ENCODE data around the gene OTUB2.
"Not testable (repeated sequence)": the region's sequence is repeated elsewhere in the genome, so short reads cannot be mapped to it uniquely, and the experiment has no call there.

Gene OTUB2

GRCh38 chr14:94059998-94060397 is 33.9 kb downstream of the OTUB2 start:
- no peak overlapping the region for H3K4me3 ChIP-seq (IDR thresholded peaks at IDR 0.05; ENCODE audit: insufficient read depth, low read depth, low read length)

GRCh38 chr14:94062344-94062940 is 36.3 kb downstream of the OTUB2 start:
- Histone ChIP-seq H3K79me2 (ENCODE audit: insufficient read depth, low read depth) (peaks cover 56% of the 10 kb centered on the region), H3K9ac (no peak overlapping the region), H3K36me3 (ENCODE audit: insufficient read depth) (peaks cover 4% of the 10 kb centered on the region; the same call in 1 of the 2 replicates), H3K4me3 (IDR thresholded peaks at IDR 0.05; ENCODE audit: insufficient read depth, low read depth, low read length) (no peak overlapping the region), H3K27ac (no peak overlapping the region), H4K20me1 (ENCODE audit: insufficient read depth) (peaks cover 12% of the 10 kb centered on the region; the same call in 1 of the 2 replicates), H2AFZ (ENCODE audit: low read depth) (no peak overlapping the region), H3K27me3 (ENCODE audit: insufficient read depth, low read depth) (no peaks in the 10 kb centered on the region), H3K4me1 (ENCODE audit: low read depth, poor library complexity, severe bottlenecking) (peaks cover 29% of the 10 kb centered on the region), H3K4me2 (no peak overlapping the region)
- TF ChIP-seq CTCF (conservative IDR thresholded peaks at IDR 0.05; ENCODE audit: low read depth, low read length): no peak

More at GRCh38 chr14:94059998-94060397, 33.9 kb downstream of the OTUB2 start:
- H3K27me3 ChIP-seq (ENCODE audit: insufficient read depth, low read depth): no peaks in the 10 kb centered on the region
- peaks cover 54% of the 10 kb centered on the region for H3K4me1 ChIP-seq (ENCODE audit: low read depth, poor library complexity, severe bottlenecking)
- H3K4me2 ChIP-seq: no peak overlapping the region
- H3K79me2 ChIP-seq (ENCODE audit: insufficient read depth, low read depth): peaks cover 39% of the 10 kb centered on the region; the same call in 1 of the 2 replicates
- H4K20me1 ChIP-seq (ENCODE audit: insufficient read depth): peaks cover 17% of the 10 kb centered on the region; the same call in 1 of the 2 replicates
- no peak overlapping the region for H3K9ac ChIP-seq
- TF ChIP-seq CTCF (conservative IDR thresholded peaks at IDR 0.05; ENCODE audit: low read depth, low read length): no peak
- no peak overlapping the region for H2AFZ ChIP-seq (ENCODE audit: low read depth)
- no peak overlapping the region for H3K27ac ChIP-seq
- peaks cover 4% of the 10 kb centered on the region; the same call in 1 of the 2 replicates for H3K36me3 ChIP-seq (ENCODE audit: insufficient read depth)

- Histone ChIP-seq H3K4me1 (ENCODE audit: low read depth, poor library complexity, severe bottlenecking) (no peaks in the 10 kb centered on the region), H2AFZ (ENCODE audit: low read depth) (no peak overlapping the region), H3K79me2 (ENCODE audit: insufficient read depth, low read depth) (peaks cover 87% of the 10 kb centered on the region), H3K4me3 (IDR thresholded peaks at IDR 0.05; ENCODE audit: insufficient read depth, low read depth, low read length) (no peak overlapping the region), H4K20me1 (ENCODE audit: insufficient read depth) (peaks cover 12% of the 10 kb centered on the region; the same call in 1 of the 2 replicates), H3K36me3 (ENCODE audit: insufficient read depth) (no peaks in the 10 kb centered on the region), H3K27ac (no peak overlapping the region), H3K27me3 (ENCODE audit: insufficient read depth, low read depth) (no peaks in the 10 kb centered on the region), H3K4me2 (no peak overlapping the region), H3K9ac (no peak overlapping the region)
- TF ChIP-seq CTCF (conservative IDR thresholded peaks at IDR 0.05; ENCODE audit: low read depth, low read length): no peak
Measured at GRCh38 chr14:94066089-94066676, 40.0 kb downstream of the OTUB2 start.

GRCh38 chr14:94072076-94072475 is 45.9 kb downstream of the OTUB2 start:
- peaks cover 100% of the 10 kb centered on the region for H3K79me2 ChIP-seq (ENCODE audit: insufficient read depth, low read depth)
- H3K4me3 ChIP-seq (IDR thresholded peaks at IDR 0.05; ENCODE audit: insufficient read depth, low read depth, low read length); H3K27me3 ChIP-seq (ENCODE audit: insufficient read depth, low read depth); H2AFZ ChIP-seq (ENCODE audit: low read depth); H3K27ac ChIP-seq; H3K4me1 ChIP-seq (ENCODE audit: low read depth, poor library complexity, severe bottlenecking); H3K36me3 ChIP-seq (ENCODE audit: insufficient read depth); H3K4me2 ChIP-seq; H3K9ac ChIP-seq; H4K20me1 ChIP-seq (ENCODE audit: insufficient read depth): not testable (repeated sequence)

GRCh38 chr14:94074534-94074933 is 48.4 kb downstream of the OTUB2 start:
- Histone ChIP-seq H3K4me1 (ENCODE audit: low read depth, poor library complexity, severe bottlenecking) (peaks cover 13% of the 10 kb centered on the region), H3K27ac (no peak overlapping the region), H3K4me3 (IDR thresholded peaks at IDR 0.05; ENCODE audit: insufficient read depth, low read depth, low read length) (no peak overlapping the region), H4K20me1 (ENCODE audit: insufficient read depth) (no peaks in the 10 kb centered on the region; the same call in 1 of the 2 replicates), H3K9ac (no peak overlapping the region), H3K36me3 (ENCODE audit: insufficient read depth) (peaks cover 8% of the 10 kb centered on the region; the same call in 1 of the 2 replicates), H3K4me2 (no peak overlapping the region), H2AFZ (ENCODE audit: low read depth) (no peak overlapping the region), H3K79me2 (ENCODE audit: insufficient read depth, low read depth) (peaks cover 100% of the 10 kb centered on the region), H3K27me3 (ENCODE audit: insufficient read depth, low read depth) (no peaks in the 10 kb centered on the region)
- TF ChIP-seq CTCF (conservative IDR thresholded peaks at IDR 0.05; ENCODE audit: low read depth, low read length): no peak
